Stimulated activated CD4-positive, alpha-beta T cell treated with anti-CD3 and anti-CD28 coated beads, Interleukin-12 subunit alpha, Interleukin-12 subunit beta, amount 100 ng/mL, for 4 hours (primary cell): ENCODE data around the gene FBXL17.

Source experiments
- DNase-seq: peaks from one replicate; pipeline ENCODE4 v3.0.0-alpha.2; 2020

FBXL17 gene

GRCh38 chr5:107835096-107835495, 546.8 kb downstream of the FBXL17 start:
- DNase-seq, result no peak

DNA sequence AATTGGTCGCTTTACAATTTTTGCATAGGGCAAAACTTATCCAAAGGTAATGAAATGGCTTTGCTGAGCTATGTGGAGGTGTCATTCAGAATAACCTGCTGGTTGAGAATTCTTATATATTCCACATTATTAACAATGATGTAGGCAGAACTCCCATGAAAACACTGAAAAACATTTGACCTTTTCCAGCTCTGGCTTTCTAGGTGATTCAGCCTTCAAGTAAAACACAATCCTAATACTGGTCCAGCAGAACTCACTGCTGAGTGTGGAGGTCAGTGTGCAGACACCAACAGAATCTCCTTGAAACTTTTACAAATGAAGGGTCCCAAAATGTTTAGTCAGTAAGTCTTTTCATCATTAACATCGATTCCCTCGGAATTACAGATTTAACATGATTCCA, 549.2 kb downstream of the FBXL17 start:
- no peak for DNase-seq

DNA sequence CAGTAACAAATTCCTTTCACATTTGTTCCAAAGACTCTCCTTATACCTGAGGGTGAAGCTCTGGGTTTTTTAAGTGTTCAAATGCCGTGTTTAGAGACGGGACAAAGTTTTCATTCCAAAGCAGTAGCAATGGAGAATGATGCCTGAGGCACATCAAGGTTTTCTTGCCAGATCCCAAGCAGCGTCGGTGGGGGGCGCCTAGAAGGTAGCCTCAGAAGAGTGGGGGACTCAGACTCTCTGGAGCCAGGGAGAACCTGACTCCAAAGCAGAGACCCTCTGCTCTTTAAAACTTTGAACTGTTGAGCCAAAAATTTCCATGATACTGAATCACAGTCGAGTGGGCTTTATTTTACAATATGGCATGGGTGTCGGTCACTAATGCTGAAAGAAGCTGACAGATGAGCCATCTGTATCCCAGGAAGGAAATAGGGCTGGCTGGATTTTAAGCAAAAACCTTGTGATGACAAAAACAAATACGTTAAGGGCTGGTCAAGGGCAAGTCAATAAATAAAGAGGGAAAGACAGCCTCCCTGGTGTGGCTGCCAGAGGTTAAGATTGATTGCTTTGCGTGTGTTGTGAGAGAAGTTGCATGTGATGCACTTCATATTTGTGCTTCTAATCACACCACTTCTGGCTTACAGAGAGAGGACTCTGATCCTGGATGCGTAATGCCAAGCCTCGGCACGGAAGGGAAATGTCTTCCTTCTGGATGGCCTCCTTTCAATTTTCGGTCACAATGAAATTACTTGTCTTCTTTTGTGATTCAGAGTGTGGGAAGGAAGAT, 550.1 kb downstream of the FBXL17 start:
- DNase-seq, result no peak

GRCh38 chr5:107830750-107831149, 551.1 kb downstream of the FBXL17 start:
- no peak for DNase-seq

GRCh38 chr5:107826311-107827000, 555.4 kb downstream of the FBXL17 start:
- no peak for DNase-seq

GRCh38 chr5:107824821-107825220, 557.1 kb downstream of the FBXL17 start:
- DNase-seq, result no peak

DNA sequence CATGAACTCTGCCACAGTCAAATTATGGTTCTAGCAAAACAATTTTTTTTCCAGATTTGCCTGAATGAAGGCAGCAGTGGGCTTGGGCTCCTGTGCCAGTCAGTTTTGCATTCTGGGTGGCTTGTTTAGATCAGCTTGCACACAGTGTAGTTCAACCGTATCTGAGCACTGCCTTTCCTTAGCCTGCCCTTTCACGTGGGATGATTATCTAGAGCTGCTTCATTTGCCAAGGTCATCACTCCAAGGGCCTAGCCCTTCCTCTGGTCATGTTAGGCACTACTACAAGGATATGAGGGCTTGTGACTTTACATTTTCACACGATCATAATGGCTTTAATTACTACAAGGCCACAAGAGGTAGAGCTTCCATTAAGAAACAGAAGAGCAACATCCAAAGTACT, 560.6 kb downstream of the FBXL17 start:
- no peak for DNase-seq

- no peak for DNase-seq
Measured at GRCh38 chr5:107820429-107820828, 561.5 kb downstream of the FBXL17 start.

DNA sequence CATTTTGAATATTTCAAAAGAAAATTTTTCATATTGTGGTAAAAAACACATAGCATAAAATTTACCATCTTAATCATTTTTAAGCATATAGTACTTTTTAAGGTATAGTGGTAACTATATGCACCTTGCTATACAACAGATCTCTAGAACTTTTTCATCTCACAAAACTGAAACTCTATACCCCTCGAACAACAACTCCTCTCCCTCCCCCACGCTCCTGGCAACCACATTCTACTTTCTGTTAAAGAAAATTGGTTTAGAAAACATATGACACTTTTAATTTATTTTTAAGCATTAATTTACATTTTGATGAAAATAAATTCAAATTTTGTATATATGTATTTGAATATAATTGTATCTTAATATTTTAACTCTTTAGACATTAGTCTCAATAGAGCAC, 563.9 kb downstream of the FBXL17 start:
- no peak for DNase-seq

DNA sequence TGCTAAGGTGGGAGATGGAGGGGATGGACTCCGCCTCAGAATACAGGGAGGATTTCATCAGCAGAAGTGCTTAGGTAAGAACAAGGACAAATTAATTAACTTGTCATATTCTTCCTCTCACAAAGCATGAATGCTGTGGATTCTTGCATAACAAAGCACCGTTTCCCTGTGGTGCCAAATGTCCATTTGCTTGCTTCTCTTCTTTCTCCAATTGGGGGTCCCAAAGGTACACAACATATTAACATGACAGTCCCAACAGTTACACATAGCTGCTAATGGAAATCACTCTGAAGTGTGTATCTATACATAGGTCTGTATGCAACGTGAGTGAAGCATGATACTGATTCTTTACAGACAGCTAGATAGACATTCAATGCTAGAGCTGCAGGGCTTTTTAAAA, 564.5 kb downstream of the FBXL17 start:
- no peak for DNase-seq

DNA sequence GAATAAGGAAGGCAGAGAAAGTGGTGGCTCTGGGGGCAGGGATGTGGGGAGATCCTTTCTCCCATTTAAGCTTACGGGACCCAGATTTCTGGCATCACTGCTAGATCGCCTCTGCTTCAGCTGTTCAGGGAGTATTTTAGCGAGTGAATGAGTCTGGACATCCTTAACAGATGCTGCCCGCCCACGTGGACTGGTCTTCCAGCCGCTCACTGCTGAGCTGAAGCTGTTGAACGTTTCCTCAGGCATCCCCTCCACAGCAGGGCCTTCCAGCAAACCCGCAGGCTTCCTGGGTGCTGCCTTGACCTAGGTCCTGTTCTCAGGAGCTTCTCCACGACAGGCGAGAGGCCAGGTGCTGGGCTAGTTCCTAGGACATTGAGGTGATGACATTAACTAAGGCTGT, 566.8 kb downstream of the FBXL17 start:
- no peak for DNase-seq

GRCh38 chr5:107814183-107814827, 567.6 kb downstream of the FBXL17 start:
- DNase-seq, result no peak

DNA sequence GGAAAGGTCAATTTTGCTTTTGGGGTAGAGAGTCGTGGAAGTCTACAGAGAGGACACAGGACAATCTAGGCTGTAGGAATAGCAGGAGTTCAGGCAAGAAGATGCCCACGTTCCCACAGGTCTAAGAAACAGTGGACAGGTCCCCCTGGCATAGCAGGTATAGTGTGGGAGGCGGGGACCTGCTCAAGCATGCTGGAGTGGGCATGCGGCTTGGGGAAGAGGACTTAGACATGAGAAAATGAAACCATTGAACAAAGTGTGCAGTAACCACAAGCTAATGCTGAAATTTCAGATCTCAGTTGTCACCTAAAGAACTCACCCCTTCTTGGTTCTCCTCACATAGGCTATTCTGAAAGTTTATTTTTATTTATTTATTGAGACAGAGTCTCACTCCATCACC, 568.3 kb downstream of the FBXL17 start:
- no peak for DNase-seq

GRCh38 chr5:107812570-107813141, 569.2 kb downstream of the FBXL17 start:
- no peak for DNase-seq

DNA sequence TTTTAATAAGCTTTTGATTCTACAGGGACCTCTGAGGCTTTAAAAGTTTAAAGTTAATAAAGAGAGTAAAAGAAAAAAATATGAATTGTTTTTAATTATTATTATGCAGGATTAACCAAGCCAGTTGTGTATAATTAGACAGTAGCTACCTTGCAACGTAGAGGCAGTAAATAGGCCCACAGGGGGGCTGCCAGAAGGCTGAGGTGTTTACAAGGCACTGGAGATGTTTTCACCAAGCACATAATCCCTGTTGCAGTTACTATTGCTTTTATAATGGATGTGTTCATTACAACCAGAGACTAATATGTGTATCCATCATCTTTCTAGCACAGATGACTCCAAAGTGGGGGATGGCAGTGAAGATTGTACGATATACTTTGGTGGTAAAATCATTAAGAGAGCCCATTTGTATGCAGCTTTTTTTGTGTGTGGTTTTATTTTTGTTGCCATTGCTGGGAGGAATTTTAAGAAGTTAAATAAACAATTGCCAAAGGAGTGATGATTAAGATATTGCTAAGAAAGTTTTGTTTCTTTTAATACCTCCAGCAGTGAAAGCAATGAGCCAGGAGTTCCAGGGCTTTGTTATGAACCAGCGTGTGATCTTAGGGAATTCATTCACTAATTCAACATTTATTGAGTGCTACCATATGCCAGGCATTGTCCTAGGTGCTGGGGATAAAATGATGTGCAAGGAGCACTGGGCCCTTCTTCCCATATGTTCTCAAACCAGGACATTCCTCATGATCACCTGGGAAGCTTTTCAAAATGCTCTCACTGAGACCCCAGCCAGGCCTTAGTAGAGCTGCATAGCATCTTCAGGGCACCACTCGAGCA, 572.5 kb downstream of the FBXL17 start:
- DNase-seq, result no peak
